ENCODE measurements around the gene BTBD16.
A peak's percentile ranks its signal among the peaks of the same experiment; 100 is the strongest.

BTBD16 gene

DNA sequence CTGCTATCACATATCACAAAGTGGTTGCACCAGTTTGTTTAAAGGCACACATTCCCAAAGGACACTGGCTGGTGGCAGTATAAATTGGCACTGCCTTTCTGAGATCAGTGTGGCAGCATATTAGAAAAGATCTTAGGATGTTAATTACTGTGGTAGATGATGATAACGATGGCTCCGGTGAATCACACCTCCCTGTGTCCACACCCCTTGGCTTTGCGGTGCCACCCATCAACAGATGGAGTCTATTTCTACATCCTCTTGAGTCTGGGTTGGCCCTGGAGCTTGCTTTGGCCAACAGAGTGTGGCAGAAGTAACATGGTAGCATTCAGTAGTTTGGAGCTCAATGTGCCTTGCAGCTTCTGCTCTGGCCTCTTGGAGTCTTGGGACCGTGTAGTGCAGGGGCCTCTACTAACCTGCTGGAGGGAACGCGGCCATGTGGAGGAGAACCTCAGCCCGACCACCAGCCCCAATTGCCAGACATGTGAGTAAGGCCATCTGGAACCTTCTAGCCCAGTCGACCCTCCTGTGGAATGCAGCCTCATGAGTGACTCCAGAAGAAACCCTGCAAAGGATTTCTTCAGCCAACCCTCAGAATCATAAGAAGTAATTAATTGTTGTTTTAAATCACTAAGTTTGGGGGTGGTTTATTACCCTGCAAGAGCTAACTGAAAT is 76.2 kb downstream of the BTBD16 start:
- DNase-seq, result no peak

DNA sequence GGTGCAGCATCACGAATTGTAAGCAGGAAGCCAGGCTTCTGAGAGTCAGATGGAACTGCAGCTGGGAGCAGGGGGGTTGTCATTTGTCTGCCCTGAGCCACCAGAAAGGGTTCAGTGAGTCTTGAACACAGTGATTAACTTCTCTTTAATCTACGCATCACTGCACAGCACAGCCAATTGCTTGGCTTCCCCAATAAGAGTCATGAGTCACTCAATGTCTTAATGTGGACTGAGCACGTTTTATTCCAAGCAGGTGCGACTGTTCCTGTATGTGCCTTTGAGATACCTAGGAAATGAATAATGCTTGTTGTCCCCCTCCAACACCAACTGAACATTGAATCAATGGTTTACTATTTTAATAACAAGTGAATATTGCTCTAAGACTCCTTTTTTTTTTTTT is 77.4 kb downstream of the BTBD16 start:
- no peak for DNase-seq

DNA sequence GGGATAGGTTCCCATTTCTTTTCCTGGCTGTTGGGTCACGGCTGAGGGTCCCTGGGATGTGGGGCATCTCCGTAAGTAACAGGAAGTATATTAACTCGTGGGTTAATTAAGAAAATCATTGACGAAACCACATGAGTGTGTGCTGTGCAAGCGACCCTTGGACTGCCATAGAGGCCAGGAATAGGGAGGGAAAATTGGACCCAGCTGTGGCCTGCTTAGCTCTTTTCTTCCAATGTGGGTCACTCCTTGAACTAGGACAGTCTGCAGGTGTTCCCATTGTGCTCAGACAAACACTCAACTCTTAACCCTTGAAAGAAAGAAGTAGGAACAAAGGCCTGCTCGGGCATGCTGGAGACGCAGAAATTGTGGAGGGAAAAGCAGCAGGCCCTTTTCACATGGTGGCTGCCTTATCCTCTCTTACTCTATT is 77.9 kb downstream of the BTBD16 start:
- DNase-seq, result no peak

DNA sequence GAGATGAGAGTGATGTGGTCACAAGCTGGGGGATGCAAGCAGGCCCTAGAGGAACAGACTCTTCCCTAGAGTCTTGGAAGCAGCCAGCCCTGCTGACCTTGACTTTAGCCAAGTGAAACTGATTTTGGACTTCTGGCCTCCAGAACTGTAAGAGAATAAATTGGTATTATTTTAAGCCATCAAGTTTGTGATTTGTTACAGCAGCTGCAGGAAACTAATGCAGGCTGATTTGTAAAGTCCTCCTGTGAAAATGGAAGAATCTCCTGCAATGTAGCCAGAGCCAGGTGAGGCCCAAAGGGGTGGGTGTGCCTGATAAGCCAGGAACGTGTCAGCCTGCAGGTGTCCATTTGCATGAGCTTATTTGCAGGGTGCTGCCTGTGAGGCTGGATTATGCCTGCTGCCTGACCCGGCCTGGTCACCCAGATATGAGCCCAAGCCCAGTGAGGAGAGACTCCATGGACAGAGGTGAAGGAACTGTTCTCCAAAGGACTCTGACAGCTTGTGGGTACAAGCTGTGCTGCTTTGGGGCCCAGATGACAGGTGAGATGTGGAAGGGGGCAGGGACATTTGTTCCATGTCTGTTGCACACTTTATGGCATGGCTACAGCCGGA is 78.8 kb downstream of the BTBD16 start:
- DNase-seq, result no peak

DNA sequence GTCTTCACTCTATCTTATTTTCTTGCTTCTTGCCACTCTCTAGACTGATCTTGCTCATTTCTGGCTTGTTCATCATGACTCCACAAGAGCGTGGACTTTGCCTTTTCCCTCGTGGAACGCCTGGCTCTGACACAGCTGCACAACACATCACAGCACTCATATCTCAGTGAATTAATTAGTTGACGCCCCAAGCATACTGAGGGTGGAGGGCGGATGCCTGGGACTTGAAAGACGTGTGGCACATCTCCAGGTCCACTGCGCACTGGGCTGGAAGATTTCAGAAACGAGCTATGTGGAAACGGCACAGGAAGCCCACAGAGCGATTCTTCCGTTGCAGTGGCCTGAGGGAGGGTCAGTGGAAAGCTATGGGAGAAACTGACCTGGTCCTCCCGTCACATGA is 79.8 kb downstream of the BTBD16 start:
- DNase-seq, result no peak

DNA sequence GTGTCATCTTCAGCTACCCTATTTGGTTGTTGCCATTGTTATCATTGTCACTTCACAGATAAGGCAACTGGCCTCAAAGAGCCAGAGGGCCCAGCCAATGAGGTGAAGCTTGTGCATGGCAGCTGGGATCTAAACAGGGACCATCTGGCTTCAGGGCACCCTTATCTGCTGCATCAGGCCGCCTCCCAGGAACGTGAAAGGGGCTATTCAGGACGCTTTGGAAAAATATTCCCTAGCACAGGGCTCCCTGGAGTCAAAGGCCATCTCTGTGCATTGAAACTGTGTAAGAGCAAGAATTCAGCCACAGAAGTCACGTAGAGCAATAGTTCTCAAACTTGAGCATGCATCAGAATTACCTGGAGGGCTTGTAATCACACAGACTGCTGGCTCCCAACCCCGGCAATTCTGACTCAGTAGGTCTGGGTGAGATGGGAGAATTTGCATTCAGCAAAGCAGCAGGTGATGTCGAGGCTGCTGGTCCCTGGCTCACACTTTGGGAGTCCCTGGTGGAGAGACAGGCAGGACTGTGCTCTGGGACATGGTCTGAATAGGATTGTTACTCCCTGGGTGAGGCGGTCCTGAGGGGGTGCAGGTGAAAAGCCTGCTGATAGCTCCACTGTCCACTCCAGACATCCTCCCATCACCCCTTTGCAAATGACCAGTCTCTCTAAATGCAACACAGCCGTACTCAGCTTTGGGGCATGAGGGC is 81.9 kb downstream of the BTBD16 start:
- no peak for DNase-seq

DNA sequence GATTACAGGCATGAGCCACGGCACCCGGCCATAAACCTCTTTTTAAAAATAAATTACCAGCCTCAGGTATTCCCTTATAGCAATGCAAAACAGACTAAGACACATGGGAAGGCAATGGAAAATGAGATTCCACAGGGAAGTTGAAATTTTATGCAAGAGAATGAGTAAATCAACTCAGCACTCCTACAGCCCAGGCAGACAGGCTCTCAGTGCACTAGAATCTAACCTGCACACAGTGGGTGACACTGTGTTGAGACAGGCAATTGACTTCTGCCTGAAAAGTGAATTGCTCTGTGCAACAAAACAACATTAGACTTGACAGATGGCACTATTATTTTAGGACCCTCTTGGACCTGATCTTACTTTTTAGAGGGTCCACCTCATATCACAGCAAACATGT is 83.3 kb downstream of the BTBD16 start:
- DNase-seq, result no peak

DNA sequence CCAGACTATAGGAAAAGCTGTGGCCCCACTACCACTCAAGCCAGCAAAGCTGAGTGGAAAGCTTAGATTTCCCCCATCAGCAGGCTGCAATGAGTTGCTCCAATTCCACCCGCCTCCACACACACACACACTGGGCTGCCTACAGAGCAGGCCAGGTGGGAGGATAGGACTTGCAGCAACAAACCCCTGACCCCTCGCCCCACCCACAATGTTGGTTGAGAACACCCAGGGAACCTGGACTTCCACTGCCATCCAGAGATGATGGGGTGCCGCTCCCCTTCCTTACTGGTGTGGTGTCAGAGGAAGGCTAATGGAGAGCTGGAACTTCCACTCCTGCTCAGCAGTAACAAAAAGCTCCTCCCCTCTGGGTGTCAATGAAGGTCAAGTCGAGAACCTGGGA is 86.6 kb downstream of the BTBD16 start:
- no peak for DNase-seq

DNA sequence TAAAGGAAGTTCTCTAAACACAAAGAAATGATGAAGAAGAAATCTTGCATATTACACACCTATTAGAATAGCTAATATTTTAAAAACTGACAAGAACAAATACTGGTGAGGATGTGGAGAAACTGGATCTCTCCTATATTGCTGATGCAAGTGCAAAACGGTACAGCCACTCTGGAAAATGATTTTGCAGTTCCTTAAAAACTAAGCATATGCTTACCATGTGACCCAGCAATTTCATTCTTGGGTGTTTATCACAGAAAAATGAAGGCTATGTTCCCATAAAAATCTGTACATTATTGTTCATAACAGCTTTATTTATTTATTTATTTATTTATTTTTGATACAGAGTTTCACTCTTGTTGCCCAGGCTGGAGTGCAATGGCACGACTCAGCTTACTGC is 88.5 kb downstream of the BTBD16 start:
- no peak for DNase-seq

DNA sequence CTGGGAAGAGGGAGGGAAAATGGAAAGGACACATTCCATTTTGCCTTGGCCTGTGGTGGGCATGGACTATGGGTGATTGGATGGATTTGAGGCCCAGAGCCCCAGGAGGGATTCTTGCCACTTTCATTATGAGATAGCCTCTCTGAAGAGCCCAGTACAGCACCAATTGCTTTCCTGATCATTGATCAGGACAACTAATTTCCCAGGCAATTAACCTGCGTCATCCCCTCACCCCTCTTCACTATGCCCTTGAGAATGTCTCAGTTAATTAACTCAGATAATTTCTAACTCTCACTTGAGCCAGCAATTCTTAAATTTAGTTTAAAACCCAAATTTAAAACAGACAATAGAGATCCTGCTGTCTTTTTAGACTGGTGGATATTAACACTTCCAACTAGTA is 90.0 kb downstream of the BTBD16 start:
- no peak for DNase-seq

DNA sequence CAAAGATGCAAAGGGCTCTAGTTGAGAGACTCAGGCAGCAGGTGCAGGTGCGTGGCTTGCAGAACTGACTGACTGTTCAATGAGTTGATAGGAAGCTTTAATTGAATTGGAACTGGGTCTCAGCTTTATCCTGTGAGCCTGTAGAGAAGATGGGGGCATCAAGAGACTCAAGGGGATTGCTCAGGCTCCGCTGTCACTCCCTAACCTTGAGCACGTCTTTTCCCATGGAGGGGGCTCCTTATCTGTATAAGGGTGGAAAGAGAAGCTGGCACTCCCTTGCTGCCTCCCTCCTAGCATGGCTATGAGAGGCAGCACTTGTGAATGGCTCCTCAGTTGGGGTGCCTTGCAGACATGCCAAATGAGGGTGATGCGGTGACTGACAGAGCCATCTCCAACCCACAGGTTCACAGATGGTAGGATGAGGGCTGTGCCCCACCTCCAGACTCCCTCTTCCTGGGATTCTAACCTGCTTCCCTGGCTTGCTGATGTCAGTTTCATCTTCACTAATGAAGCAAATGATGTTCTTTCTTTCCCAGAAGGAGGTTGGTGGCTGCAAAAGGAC is 91.0 kb downstream of the BTBD16 start:
- DNase-seq, result no peak

DNA sequence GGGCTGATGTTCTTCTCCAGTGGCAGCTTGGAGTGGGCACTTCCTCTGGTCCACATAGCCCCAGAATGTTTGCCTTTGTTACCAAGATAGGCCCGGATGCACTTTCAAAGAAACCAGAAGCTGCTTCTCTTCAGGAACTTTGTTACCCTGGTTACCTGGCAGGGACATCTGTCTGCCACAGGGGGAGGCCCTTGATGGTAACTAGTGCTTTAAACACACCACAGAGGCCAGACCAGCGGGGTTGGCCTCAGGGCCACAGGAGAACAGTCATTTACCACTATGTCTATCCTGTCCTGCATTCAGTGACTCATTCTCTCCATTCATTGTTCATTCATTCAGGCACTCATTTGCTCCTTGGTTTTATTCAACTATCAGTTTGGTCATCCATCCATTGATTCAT is 91.5 kb downstream of the BTBD16 start:
- DNase-seq, result no peak

DNA sequence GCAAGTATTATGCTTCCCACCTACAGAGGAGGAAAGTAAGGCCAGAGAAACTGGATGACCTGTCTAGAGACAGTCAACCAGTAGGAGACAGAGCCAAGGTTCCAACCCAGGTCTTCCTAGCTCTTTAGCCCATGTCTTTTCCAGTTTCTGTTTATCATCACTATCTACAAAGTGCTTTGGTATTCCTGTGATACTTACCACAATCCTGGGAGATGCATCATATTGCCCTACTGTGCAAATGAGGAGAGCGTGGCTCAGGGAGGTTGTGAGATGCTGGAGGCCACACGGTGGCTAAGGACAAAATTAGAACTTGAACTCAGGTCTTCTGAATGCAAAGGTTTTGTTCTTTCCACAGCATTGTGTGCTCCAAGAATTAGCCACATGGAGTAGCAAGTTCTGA is 92.2 kb downstream of the BTBD16 start:
- DNase-seq, result no peak

DNA sequence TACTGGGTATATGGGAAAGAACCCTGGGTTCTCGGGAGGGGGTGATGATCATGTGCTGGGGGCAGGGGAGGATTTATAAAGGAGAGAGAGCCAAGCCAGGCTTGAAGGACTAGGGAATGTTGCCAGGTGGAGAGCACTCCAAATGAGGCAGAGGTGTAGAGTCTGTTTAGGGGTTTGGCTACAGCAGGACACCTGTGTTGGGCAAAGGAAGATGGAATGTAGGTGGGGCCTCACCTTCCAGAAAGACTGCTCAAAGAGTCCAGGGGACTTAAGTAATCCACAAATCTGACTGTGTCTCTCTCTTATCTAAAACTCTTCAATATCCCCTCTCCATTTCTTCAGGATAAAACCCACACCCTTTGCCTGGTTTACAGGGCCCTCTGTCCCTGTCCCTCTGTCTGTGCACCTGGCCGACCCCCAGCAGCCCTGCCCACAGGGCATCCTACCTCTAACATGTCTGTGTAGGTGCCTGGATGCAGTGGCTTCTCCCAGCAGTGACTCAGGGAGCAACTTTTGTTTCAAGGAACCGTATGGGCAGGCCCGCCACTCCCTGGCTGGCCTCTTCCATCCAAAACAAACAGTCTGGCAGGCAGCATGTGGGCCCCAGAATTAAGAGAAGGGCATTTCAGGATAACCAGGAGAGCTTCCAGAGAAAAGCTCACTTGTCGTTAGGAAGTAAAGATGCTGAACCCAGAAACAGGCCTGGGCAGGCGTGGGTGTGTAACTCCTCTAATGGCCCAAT is 92.8 kb downstream of the BTBD16 start:
- DNase-seq, result no peak

DNA sequence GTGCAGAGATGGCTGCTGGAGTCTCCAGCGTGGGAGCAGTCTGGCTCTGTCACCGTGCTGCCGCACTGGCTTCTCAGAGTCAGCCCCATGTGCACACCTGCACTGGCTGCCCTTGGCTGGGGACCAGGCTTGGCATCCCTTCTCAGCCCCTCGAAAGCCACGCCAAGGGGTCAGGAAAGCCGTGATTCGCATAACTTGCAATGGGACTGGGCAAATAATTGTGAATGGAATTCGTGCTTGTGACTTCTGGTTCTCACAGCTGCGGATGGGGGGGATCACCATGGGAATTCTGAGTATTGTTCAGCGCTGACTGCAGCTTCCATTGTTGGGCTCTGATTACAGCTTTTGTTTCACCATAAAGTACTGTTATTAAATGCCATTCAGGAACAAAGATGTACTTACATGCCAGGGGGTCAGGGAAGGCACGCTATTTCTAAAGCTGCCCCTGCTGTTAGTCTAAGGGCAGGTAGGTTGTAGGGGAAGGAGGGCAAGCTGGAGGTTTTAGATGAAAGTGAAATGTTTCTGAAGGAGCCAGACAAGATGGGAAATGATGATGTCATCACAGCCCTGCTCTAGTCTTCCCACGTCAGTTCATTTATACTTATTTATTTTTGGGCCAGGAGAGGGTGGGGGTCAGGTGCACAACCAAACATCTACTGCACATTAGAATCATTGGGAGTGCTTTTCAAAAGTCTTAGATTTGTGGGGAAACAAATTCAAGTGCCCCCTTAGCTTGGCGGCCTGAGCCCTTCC is 97.6 kb downstream of the BTBD16 start:
- no peak for DNase-seq

DNA sequence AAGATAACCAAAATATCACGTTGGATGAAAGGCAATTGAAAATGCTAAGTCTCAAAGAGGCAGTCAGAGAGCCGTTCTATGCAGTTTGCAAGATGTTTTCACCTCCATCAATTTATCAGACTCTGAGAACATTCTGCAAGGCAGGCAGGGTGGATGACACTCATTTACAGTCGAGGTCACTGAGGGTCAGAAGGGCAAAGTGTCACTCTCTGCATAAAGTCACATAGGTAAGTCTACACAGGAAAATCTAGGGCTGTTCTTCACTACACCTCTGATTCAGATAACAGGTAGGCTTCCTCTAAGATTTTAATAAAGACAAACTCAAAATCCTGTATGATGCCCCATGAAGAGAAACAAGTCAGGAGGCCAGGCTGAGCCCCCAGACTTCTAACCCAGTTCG is 102.0 kb downstream of the BTBD16 start:
- DNase-seq, result no peak

DNA sequence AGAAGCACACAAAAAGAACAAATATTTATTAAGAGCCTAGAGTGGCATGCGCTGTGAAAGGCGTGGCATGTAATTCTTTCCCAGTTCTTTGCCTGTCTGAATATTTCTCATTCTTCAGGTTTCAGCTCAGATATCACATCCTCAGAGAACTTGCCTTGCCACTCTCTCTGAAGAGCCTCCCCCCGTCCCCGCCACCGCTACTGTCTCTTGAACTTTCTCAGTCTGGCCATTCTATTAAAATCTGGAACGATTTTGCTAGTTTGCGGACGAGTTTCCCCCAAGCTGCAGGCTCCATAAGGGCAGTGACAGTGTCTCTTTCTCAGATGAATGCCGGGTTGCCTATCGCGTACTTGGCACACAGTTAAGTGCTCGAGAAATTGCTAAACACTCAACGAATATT is 102.6 kb downstream of the BTBD16 start:
- DNase-seq, result no peak

DNA sequence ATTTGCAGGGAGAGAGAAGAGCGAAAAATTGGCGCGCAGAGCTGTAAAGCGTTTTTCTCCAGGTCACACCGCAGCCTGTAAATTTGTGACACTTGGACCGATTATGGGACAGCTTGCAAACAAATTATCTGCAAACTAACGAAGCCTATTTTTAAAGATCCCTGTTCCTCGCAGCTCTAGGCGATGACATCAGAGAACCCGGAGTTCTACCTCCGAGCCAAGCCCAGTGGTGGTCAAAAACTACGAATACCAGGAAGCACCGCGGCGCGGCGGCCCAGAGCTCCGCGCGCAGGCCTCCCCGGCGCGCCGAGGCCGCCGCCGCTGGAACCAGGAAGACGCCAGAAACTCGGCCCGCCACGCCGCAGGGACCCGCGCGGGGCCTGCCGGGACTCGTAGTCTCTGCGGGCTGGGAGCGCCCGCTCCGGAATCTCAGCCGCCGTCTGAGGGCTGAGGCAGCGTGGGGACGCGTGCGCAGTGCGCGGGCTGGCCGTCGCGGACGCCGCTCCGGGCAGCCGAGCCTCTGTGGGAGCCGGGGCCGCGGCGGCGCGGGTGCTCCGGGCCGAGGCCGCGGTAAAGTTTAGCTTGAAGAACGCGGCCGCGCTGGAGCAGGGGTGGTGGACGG is 103.3 kb downstream of the BTBD16 start, which contains the start of gene PLEKHA1:
Gene PLEKHA1, plus strand, starts transcription at position 472 of the 622 bp plus-strand sequence. CDS start 18,493 bp downstream, outside the sequence.
- DNase-seq, result peak; percentile 89

DNA sequence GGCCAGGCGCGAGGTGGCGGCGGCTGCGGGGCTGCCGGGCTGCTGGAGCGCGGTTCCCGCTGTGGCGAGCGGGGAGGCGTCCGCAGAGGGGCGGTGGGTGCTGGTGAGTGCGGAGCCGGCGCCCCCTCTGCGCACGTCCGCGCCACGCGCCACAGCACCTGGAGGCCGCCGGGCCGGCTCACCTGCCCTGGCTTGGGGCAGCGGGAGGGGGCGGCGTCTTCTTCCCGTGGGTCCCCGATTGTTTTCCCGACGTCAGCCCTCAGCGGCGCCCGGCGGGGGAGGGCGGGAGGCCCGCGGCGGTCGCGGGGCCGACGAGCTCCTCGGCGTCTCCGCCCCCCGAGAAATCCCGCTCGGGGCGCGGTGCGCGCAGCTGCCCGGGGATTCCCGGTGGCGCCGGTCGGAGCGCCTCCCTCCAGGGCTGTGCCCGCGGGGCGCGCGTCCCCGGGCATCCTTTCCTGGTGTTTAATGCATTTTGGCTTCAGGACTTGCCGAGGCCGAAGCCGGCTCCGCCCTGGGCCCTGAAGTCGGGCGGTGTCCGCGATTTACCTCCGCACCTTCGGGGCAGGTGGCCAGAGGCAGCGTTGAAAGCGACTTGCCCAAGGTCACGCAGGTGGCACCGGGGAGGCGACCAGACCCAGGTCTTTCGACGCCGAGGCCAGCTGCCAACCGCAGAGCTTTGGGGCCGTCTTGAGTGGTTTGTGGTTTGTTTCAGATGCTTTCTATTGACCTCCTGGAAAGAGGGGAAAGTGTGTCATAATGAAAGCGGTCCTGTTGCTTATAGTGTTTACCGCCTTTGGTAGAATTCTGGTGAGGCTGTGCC is 104.0 kb downstream of the BTBD16 start:
- DNase-seq, result peak; percentile 72

DNA sequence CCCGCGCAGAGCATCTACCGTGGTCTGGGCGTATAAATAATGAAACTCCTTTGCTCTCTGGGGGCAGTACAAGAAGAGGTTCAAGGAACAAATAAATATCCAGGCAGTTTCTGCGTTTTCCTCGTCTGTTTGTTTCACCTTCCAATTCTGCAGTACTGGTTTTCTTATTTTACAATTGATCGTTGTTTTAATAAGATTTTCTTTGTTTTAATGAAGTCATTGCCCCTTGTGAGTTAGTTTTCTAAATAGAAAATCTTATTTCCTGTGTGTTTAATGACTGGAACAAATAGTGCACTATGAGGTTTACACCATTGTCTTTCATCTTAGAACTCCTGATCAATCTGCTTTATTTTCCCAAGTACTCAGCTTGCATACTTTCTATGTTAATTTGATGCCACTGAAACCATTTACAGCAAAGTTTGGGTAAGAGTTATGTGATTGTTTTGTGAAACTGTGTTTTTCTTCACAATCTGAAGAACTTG is 104.6 kb downstream of the BTBD16 start:
- no peak for DNase-seq

Measured in T-helper 9 cell (primary cell).